ENCODE measurements around the gene GTF3C4. TPM values are rescaled to one million over a fixed set of nuclear protein-coding genes. Genes with fewer than 3 reads are reported as not detected.

The GTF3C4 gene
- total and polyA plus RNA-seq, 2 experiments from 2014 or later, result 9.5 to 39.6 TPM

DNA sequence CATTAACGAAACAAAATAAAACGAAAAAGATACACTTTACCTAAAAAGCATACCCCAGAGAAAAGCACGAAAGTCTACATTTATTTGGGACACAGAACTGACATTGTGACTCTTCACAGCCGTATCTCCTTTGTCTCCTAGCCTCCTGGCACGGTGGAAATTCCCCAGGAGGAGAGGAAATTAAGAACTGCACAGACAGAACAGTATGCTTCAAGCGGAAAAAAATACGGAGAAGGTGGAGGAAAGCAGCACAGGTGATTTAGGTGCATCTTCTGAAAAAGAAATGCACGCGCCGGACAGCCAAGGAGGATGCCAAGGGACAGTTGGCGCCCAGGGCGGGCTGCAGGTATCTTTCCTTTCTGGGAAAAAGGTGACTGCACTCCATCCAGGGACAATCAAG lies 32.5 kb upstream of the GTF3C4 start:
- H3K4me3 ChIP-seq, result no peak overlapping the region
- H3K4me3 Mint-ChIP-seq, result no peak overlapping the region
- no peaks in the 10 kb centered on the region for H3K4me1 Mint-ChIP-seq
- 0 out of 2 replicates have a peak, but pooled peaks cover 6% of the 10 kb centered on the region for H3K36me3 ChIP-seq (ENCODE audit: insufficient read depth)
- TF ChIP-seq EZH2phosphoT487 (IDR thresholded peaks at IDR 0.05; ENCODE audit: unreplicated experiment) (no peak), CREB1 (CRISPR knock-in tag; IDR thresholded peaks at IDR 0.05; ENCODE audit: low read depth) (no peak), ZNF331 (CRISPR knock-in tag; IDR thresholded peaks at IDR 0.05; ENCODE audit: low read depth) (no peak), POLR2AphosphoS5 (IDR thresholded peaks at IDR 0.05; ENCODE audit: low read depth) (no peak), EZH2 (IDR thresholded peaks at IDR 0.05; ENCODE audit: low read depth, unreplicated experiment) (no peak), ZNF114 (CRISPR knock-in tag; IDR thresholded peaks at IDR 0.05) (no peak)
- TF ChIP-seq, protein P1, sequence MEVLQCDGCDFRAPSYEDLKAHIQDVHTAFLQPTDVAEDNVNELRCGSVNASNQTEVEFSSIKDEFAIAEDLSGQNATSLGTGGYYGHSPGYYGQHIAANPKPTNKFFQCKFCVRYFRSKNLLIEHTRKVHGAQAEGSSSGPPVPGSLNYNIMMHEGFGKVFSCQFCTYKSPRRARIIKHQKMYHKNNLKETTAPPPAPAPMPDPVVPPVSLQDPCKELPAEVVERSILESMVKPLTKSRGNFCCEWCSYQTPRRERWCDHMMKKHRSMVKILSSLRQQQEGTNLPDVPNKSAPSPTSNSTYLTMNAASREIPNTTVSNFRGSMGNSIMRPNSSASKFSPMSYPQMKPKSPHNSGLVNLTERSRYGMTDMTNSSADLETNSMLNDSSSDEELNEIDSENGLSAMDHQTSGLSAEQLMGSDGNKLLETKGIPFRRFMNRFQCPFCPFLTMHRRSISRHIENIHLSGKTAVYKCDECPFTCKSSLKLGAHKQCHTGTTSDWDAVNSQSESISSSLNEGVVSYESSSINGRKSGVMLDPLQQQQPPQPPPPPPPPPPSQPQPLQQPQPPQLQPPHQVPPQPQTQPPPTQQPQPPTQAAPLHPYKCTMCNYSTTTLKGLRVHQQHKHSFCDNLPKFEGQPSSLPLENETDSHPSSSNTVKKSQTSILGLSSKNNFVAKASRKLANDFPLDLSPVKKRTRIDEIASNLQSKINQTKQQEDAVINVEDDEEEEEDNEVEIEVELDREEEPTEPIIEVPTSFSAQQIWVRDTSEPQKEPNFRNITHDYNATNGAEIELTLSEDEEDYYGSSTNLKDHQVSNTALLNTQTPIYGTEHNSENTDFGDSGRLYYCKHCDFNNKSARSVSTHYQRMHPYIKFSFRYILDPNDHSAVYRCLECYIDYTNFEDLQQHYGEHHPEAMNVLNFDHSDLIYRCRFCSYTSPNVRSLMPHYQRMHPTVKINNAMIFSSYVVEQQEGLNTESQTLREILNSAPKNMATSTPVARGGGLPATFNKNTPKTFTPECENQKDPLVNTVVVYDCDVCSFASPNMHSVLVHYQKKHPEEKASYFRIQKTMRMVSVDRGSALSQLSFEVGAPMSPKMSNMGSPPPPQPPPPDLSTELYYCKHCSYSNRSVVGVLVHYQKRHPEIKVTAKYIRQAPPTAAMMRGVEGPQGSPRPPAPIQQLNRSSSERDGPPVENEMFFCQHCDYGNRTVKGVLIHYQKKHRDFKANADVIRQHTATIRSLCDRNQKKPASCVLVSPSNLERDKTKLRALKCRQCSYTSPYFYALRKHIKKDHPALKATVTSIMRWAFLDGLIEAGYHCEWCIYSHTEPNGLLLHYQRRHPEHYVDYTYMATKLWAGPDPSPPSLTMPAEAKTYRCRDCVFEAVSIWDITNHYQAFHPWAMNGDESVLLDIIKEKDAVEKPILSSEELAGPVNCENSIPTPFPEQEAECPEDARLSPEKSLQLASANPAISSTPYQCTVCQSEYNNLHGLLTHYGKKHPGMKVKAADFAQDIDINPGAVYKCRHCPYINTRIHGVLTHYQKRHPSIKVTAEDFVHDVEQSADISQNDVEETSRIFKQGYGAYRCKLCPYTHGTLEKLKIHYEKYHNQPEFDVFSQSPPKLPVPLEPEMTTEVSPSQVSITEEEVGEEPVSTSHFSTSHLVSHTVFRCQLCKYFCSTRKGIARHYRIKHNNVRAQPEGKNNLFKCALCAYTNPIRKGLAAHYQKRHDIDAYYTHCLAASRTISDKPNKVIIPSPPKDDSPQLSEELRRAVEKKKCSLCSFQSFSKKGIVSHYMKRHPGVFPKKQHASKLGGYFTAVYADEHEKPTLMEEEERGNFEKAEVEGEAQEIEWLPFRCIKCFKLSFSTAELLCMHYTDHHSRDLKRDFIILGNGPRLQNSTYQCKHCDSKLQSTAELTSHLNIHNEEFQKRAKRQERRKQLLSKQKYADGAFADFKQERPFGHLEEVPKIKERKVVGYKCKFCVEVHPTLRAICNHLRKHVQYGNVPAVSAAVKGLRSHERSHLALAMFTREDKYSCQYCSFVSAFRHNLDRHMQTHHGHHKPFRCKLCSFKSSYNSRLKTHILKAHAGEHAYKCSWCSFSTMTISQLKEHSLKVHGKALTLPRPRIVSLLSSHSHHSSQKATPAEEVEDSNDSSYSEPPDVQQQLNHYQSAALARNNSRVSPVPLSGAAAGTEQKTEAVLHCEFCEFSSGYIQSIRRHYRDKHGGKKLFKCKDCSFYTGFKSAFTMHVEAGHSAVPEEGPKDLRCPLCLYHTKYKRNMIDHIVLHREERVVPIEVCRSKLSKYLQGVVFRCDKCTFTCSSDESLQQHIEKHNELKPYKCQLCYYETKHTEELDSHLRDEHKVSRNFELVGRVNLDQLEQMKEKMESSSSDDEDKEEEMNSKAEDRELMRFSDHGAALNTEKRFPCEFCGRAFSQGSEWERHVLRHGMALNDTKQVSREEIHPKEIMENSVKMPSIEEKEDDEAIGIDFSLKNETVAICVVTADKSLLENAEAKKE (CRISPR knock-in tag; IDR thresholded peaks at IDR 0.05), result no peak
- TF ChIP-seq, protein P2, sequence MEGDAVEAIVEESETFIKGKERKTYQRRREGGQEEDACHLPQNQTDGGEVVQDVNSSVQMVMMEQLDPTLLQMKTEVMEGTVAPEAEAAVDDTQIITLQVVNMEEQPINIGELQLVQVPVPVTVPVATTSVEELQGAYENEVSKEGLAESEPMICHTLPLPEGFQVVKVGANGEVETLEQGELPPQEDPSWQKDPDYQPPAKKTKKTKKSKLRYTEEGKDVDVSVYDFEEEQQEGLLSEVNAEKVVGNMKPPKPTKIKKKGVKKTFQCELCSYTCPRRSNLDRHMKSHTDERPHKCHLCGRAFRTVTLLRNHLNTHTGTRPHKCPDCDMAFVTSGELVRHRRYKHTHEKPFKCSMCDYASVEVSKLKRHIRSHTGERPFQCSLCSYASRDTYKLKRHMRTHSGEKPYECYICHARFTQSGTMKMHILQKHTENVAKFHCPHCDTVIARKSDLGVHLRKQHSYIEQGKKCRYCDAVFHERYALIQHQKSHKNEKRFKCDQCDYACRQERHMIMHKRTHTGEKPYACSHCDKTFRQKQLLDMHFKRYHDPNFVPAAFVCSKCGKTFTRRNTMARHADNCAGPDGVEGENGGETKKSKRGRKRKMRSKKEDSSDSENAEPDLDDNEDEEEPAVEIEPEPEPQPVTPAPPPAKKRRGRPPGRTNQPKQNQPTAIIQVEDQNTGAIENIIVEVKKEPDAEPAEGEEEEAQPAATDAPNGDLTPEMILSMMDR (conservative IDR thresholded peaks at IDR 0.05; ENCODE audit: low read depth in 2 of 2), result no peak
- TF ChIP-seq, protein P3, sequence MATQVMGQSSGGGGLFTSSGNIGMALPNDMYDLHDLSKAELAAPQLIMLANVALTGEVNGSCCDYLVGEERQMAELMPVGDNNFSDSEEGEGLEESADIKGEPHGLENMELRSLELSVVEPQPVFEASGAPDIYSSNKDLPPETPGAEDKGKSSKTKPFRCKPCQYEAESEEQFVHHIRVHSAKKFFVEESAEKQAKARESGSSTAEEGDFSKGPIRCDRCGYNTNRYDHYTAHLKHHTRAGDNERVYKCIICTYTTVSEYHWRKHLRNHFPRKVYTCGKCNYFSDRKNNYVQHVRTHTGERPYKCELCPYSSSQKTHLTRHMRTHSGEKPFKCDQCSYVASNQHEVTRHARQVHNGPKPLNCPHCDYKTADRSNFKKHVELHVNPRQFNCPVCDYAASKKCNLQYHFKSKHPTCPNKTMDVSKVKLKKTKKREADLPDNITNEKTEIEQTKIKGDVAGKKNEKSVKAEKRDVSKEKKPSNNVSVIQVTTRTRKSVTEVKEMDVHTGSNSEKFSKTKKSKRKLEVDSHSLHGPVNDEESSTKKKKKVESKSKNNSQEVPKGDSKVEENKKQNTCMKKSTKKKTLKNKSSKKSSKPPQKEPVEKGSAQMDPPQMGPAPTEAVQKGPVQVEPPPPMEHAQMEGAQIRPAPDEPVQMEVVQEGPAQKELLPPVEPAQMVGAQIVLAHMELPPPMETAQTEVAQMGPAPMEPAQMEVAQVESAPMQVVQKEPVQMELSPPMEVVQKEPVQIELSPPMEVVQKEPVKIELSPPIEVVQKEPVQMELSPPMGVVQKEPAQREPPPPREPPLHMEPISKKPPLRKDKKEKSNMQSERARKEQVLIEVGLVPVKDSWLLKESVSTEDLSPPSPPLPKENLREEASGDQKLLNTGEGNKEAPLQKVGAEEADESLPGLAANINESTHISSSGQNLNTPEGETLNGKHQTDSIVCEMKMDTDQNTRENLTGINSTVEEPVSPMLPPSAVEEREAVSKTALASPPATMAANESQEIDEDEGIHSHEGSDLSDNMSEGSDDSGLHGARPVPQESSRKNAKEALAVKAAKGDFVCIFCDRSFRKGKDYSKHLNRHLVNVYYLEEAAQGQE (IDR thresholded peaks at IDR 0.05; ENCODE audit: unreplicated experiment), result no peak
- DNase-seq (ENCODE audit: low spot score), result no peak
- no peak overlapping the region for H2AFZ ChIP-seq
- no peaks in the 10 kb centered on the region for H3F3A ChIP-seq (replicated peaks; ENCODE audit: low read depth)
- H3K27me3 ChIP-seq (ENCODE audit: insufficient read depth), result no peaks in the 10 kb centered on the region
- no peak overlapping the region for H3K4me2 ChIP-seq
- no peaks in the 10 kb centered on the region for H3K79me2 ChIP-seq (replicated peaks; ENCODE audit: insufficient read depth)
- H3K27ac ChIP-seq (ENCODE audit: low read depth), result no peak overlapping the region
- no peaks in the 10 kb centered on the region for H3K9me2 ChIP-seq (ENCODE audit: insufficient read depth)
- no peaks in the 10 kb centered on the region for H3K9me3 Mint-ChIP-seq
- no peaks in the 10 kb centered on the region for H3K27me3 Mint-ChIP-seq (ENCODE audit: insufficient read depth, low read depth, poor library complexity)
- no peak overlapping the region for H3K27ac Mint-ChIP-seq
- no peaks in the 10 kb centered on the region for H3K4me1 ChIP-seq (ENCODE audit: insufficient read depth)
- no peak for ATAC-seq
- H4K20me1 ChIP-seq (replicated peaks; ENCODE audit: insufficient read depth), result peaks cover 12% of the 10 kb centered on the region
- peaks cover 46% of the 10 kb centered on the region for H3K36me3 Mint-ChIP-seq (ENCODE audit: low read depth)

Data from GM23338 (cell line).